Nephron (organoid): ENCODE results near the gene PEAK3.
A peak's percentile ranks its signal among the peaks of the same experiment; 100 is the strongest.

ENCODE experiments used
- H3K27ac Mint-ChIP-seq, 3 experiments: 2 replicates each; pipeline ENCODE4 v1.8.0; 2020; ENCODE audit warnings: mixed read lengths in 3 of 3, mild to moderate bottlenecking in 2 of 3, moderate library complexity in 1 of 3
- H3K27me3 Mint-ChIP-seq: 2 replicates; pipeline ENCODE4 v1.8.0; 2021; ENCODE audit warnings: low read depth, mild to moderate bottlenecking, moderate library complexity, mixed read lengths
- H3K36me3 Mint-ChIP-seq: 2 replicates; pipeline ENCODE4 v1.8.0; 2020; ENCODE audit warnings: low read depth, mixed read lengths
- H3K4me1 Mint-ChIP-seq: 2 replicates; pipeline ENCODE4 v1.8.0; 2020; ENCODE audit warnings: mixed read lengths
- H3K4me3 Mint-ChIP-seq, 3 experiments: 2 replicates each; pipeline ENCODE4 v1.8.0; 2020; ENCODE audit warnings: mild to moderate bottlenecking in 3 of 3, mixed read lengths in 3 of 3, moderate library complexity in 2 of 3
- H3K9me3 Mint-ChIP-seq: 2 replicates; pipeline ENCODE4 v1.8.0; 2020; ENCODE audit warnings: mixed read lengths
- CTCF ChIP-seq, 3 experiments: fragments of 200-600 bp; sonication (generic); IDR thresholded peaks; one replicate each; pipeline ENCODE4 v1.5.0; 2021; ENCODE audit warnings: antibody characterized with exemption in 3 of 3; ENCODE audit not compliant: unreplicated experiment in 3 of 3

PEAK3 gene

GRCh38 chr19:2282062-2282861 lies at the start of gene PEAK3:
Gene PEAK3, minus strand, starts transcription at chr19:2282175. Its CDS starts 1,244 bp downstream, at chr19:2280931.
- Mint-ChIP-seq H3K27me3 (peaks cover 50% of the 10 kb centered on the region), H3K4me3 (peak within 1 kb of the TSS; percentile 41 to 63 (median 62)), H3K36me3 (peaks cover 1% of the 10 kb centered on the region), H3K27ac (peak within 1 kb of the TSS in 1 of 3 experiments; percentile 78), H3K4me1 (no peaks in the 10 kb centered on the region), H3K9me3 (no peaks in the 10 kb centered on the region)
- TF ChIP-seq CTCF (IDR thresholded peaks at IDR 0.05; ENCODE audit: unreplicated experiment in 3 of 3), result no peak

GRCh38 chr19:2330632-2331284 lies 48.8 kb upstream of the PEAK3 start:
- Mint-ChIP-seq H3K4me1 (peaks cover 61% of the 10 kb centered on the region), H3K4me3 (peak overlapping the region; percentile 80 to 99 (median 96)), H3K36me3 (peaks cover 4% of the 10 kb centered on the region), H3K27me3 (peaks cover 3% of the 10 kb centered on the region), H3K27ac (peak overlapping the region; percentile 83 to 91 (median 88)), H3K9me3 (no peaks in the 10 kb centered on the region)
- TF ChIP-seq CTCF (IDR thresholded peaks at IDR 0.05; ENCODE audit: unreplicated experiment in 3 of 3), result no peak

- Mint-ChIP-seq H3K27ac (peak overlapping the region; percentile 83 to 91 (median 88)), H3K27me3 (peaks cover 3% of the 10 kb centered on the region), H3K9me3 (no peaks in the 10 kb centered on the region), H3K36me3 (peaks cover 6% of the 10 kb centered on the region), H3K4me1 (peaks cover 64% of the 10 kb centered on the region), H3K4me3 (peak overlapping the region; percentile 80 to 99 (median 96))
- no peak for TF ChIP-seq CTCF (IDR thresholded peaks at IDR 0.05; ENCODE audit: unreplicated experiment in 3 of 3)
These were observed 48.3 kb upstream of the PEAK3 start for GRCh38 chr19:2330255-2330631.

GRCh38 chr19:2329501-2329916 lies 47.5 kb upstream of the PEAK3 start:
- Mint-ChIP-seq H3K4me3 (peak overlapping the region; percentile 96 to 99 (median 96)), H3K9me3 (no peaks in the 10 kb centered on the region), H3K4me1 (peaks cover 67% of the 10 kb centered on the region), H3K27me3 (peaks cover 3% of the 10 kb centered on the region), H3K27ac (peak overlapping the region; percentile 88 to 98 (median 91)), H3K36me3 (peaks cover 8% of the 10 kb centered on the region)
- TF ChIP-seq CTCF (IDR thresholded peaks at IDR 0.05; ENCODE audit: unreplicated experiment in 3 of 3), result no peak

GRCh38 chr19:2329149-2329478 lies 47.1 kb upstream of the PEAK3 start:
- peaks cover 12% of the 10 kb centered on the region for H3K36me3 Mint-ChIP-seq
- H3K4me1 Mint-ChIP-seq, result peaks cover 71% of the 10 kb centered on the region
- peak overlapping the region; percentile 96 to 99 (median 96) for H3K4me3 Mint-ChIP-seq
- TF ChIP-seq CTCF (IDR thresholded peaks at IDR 0.05; ENCODE audit: unreplicated experiment in 3 of 3), result no peak
- no peaks in the 10 kb centered on the region for H3K9me3 Mint-ChIP-seq
- H3K27ac Mint-ChIP-seq, result peak overlapping the region; percentile 88 to 98 (median 91)
- H3K27me3 Mint-ChIP-seq, result peaks cover 3% of the 10 kb centered on the region
